PC-3 (cell line): ENCODE results near the gene FAM241B.

Experiments
- CTCF ChIP-seq: fragments of 300-600 bp; sonication (generic); conservative IDR thresholded peaks from 2 replicates; pipeline ENCODE4 v1.5.1; 2017; ENCODE audit warnings: antibody characterized with exemption, low read depth, mild to moderate bottlenecking, low read length
- EZH2 ChIP-seq: fragments of 300-600 bp; sonication (generic); IDR thresholded peaks from one replicate; pipeline ENCODE4 v1.6.1; 2017; ENCODE audit warnings: antibody characterized with exemption, mild to moderate bottlenecking, low read length; ENCODE audit not compliant: unreplicated experiment
- EZH2phosphoT487 ChIP-seq: fragments of 300-600 bp; sonication (generic); IDR thresholded peaks from 2 replicates; pipeline ENCODE4 v1.6.1; 2018; ENCODE audit warnings: mild to moderate bottlenecking, antibody characterized with exemption, low read length, borderline replicate concordance

- TF ChIP-seq CTCF (no peak), EZH2 (no peak), EZH2phosphoT487 (no peak)
These were observed 23.5 kb downstream of the FAM241B start for GRCh38 chr10:69653561-69653960.
